PC-9 (cell line): ENCODE data around the gene RPL36A.

ENCODE experiments used
- EZH2 ChIP-seq: fragments of 200-600 bp; sonication (generic); IDR thresholded peaks from 2 replicates; pipeline ENCODE4 v1.8.0; 2017; ENCODE audit warnings: antibody characterized with exemption, low read depth
- TF ChIP-seq, protein P1 (sequence below): fragments of 200-600 bp; sonication (generic); conservative IDR thresholded peaks from 2 replicates; pipeline ENCODE4 v1.6.1; 2017; ENCODE audit warnings: mixed run types, antibody characterized with exemption, mild to moderate bottlenecking, moderate library complexity

DNA sequence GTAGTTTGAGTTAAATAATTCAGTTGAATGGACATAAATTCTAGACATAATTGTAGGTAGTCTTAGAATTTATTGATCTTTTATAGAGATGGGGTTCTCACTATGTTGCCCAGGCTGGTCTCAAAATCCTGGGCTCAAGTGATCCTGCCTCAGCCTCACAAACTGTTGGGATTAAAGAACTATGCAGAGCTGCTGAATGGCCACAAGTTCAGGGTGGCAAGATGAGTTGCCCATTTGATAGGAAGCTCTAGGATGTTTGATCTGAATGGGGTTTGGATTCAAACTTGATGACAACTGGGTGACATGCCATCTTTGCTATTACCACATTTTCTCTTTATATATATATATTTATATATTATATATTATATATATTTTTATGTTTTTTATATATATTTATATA lies 3.6 kb downstream of the RPL36A start:
- TF ChIP-seq, protein P1, sequence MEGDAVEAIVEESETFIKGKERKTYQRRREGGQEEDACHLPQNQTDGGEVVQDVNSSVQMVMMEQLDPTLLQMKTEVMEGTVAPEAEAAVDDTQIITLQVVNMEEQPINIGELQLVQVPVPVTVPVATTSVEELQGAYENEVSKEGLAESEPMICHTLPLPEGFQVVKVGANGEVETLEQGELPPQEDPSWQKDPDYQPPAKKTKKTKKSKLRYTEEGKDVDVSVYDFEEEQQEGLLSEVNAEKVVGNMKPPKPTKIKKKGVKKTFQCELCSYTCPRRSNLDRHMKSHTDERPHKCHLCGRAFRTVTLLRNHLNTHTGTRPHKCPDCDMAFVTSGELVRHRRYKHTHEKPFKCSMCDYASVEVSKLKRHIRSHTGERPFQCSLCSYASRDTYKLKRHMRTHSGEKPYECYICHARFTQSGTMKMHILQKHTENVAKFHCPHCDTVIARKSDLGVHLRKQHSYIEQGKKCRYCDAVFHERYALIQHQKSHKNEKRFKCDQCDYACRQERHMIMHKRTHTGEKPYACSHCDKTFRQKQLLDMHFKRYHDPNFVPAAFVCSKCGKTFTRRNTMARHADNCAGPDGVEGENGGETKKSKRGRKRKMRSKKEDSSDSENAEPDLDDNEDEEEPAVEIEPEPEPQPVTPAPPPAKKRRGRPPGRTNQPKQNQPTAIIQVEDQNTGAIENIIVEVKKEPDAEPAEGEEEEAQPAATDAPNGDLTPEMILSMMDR: no peak
- TF ChIP-seq EZH2: no peak
